Ovary (tissue), 9 donors: Measurements from ENCODE around the gene BLID. TPM values are rescaled to one million over a fixed set of nuclear protein-coding genes. Genes with fewer than 3 reads are reported as not detected.

Experiments used
- DNase-seq, 5 donors: peaks; one replicate each; pipeline ENCODE4 v3.0.0-alpha.2; 2019 to 2020
- H3K27ac ChIP-seq, 2 donors: fragments of 200-600 bp; one replicate each; pipeline versions ENCODE4 v1.5.1 to v1.8.0; 2019 to 2022
- H3K27me3 ChIP-seq: fragments of 200-600 bp; one replicate; pipeline ENCODE4 v1.8.0; 2022
- H3K36me3 ChIP-seq: fragments of 200-600 bp; sonication (generic); one replicate; pipeline ENCODE4 v1.5.1; 2019
- H3K4me1 ChIP-seq: one replicate; pipeline ENCODE4 v1.8.1; 2013; ENCODE audit warnings: mild to moderate bottlenecking, moderate library complexity; ENCODE audit not compliant: insufficient read depth
- H3K4me3 ChIP-seq: fragments of 200-600 bp; sonication (generic); one replicate; pipeline ENCODE4 v1.5.1; 2017
- H3K9me3 ChIP-seq, 2 donors: fragments of 200-600 bp in 1 of 2; sonication (generic) in 1 of 2; one replicate each; pipeline versions ENCODE4 v1.5.1 to v1.8.1; 2013 to 2019; ENCODE audit warnings: mild to moderate bottlenecking in 1 of 2, moderate library complexity in 1 of 2
- EP300 ChIP-seq: sonication (generic); formaldehyde crosslinking; IDR thresholded peaks from one replicate; pipeline ENCODE4 v1.6.1; 2017; ENCODE audit warnings: antibody characterized with exemption
- POLR2A ChIP-seq: fragments of 450-650 bp; IDR thresholded peaks from one replicate; pipeline ENCODE4 v1.6.1; 2017; ENCODE audit warnings: antibody characterized with exemption, mild to moderate bottlenecking, moderate library complexity
- WGBS, 3 donors: extraction: QIAGEN DNeasy Blood & Tissue Kit in 1 of 3; methylation state at CpG; one replicate each; pipeline versions ENCODE4 v1.1.5 to v1.1.7; 2013 to 2017; 5-methylcytosine and 5-hydroxymethylcytosine counted together
- intact Hi-C, 4 donors: fragments of 100-400 bp; cut with DNase I; formaldehyde crosslinking; loops; one replicate each; pipeline versions ENCODE4 v1.11.0 to v1.15.1; 2022 to 2023
- polyA plus RNA-seq, 2 donors: library from polyadenylated mRNA; stranded (reverse); fragments of 200-250 nt in 1 of 2; fragments of 350-450 nt in 1 of 2; fragmentation: Illumina TruSeq in 1 of 2; extraction: RNeasy Lipid Tissue Mini Kit (QIAGEN cat#74804) in 1 of 2; gene quantifications; one replicate each; pipeline ENCODE4 v1.2.3, GENCODE V29; 2013 to 2014
- total RNA-seq, 7 donors: library from RNA; depleted of rRNA in 2 of 7; stranded (reverse); fragments of >200 nt in 2 of 7; fragmentation: NEBNext Ultra II Directional in 3 of 7; extraction: Animal tissue kit (Norgen Biotek cat#: 25700) in 3 of 7; gene quantifications; one replicate each; pipeline versions ENCODE4 v1.1.0 to v1.2.4, GENCODE V29; 2016 to 2023
- TF ChIP-seq, protein P1 (sequence below), 3 donors: fragments of 450-650 bp in 2 of 3; fragments of 200-600 bp in 1 of 3; IDR thresholded peaks; one replicate each; pipeline versions ENCODE4 v1.5.1 to v1.8.0; 2016 to 2022; ENCODE audit warnings: antibody characterized with exemption in 3 of 3, mild to moderate bottlenecking in 1 of 3
- donor health status: DM: no; HTN: no; CAD: no; lungs with moderate emphysema.
- donor health status: DM: no; HTN: no; CAD: no.
- donor health status: Bipolar disorder and iron deficiency.
- donor health status: DM: yes; HTN: yes; CAD: no.
- donor health status: DM: no; HTN: no; CAD: no.
- donor health status: DM: yes; HTN: yes; CAD: no.

BLID gene
- total and polyA plus RNA-seq, 9 donors: 0.32 to 13.2 (median 3.7) TPM; not detected in 1

DNA sequence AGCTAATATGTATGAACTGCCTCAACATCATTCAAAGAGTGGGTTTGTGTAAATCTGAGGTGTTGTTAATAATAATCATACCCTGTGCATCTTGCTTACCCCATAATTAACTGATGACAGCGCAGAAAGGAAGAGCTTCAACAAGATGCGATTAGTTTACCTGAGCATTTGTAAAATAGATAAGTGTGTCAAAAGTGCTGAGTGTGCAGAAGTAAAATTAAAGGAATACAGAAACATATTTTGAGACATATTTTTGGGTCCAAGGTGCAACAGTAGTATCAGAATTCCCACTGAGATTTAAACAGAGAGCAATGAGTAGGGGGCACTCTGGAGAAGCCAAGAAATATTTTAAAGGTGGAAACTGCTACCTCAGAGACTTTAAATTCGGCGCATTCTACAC is 6.1 kb downstream of the BLID start:
- no peaks in the 10 kb centered on the region for H3K36me3 ChIP-seq
- H3K4me1 ChIP-seq: peaks cover 1% of the 10 kb centered on the region
- H3K27me3 ChIP-seq: no peaks in the 10 kb centered on the region
- no peak overlapping the region for H3K27ac ChIP-seq
- H3K4me3 ChIP-seq: no peak overlapping the region
- TF ChIP-seq EP300 (no peak), POLR2A (no peak)
- 93 to 100% (median 99%) methylated on average over 4 of the region's 4 CpGs for WGBS, 3 donors
- no peaks in the 10 kb centered on the region for H3K9me3 ChIP-seq
- DNase-seq: no peak
- intact Hi-C loops: loop anchor here in 1 of 4 donors (10.0 kb wide), 1 partner anchor 385 kb away; no protein-coding TSS in a partner anchor

DNA sequence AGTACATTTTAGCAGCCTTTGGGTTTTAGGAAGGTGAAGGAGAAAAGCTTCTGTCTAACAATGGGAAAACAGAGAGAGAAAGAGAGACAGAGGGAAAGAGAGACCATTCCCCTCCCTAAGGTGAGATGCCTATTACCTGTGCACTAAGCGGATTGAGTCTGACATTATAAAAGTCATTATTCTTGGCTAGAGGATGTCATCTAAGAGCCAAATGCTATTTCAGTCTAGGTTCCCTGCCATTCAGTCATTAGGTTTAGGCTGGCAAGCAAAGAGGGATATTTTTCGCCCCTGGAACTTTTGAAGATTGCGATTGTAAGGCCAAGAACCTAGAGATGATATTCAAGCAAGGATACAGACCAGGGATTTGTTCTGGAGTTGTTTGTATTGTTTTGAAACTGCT is 7.2 kb downstream of the BLID start:
- DNase-seq: no peak
- H3K4me3 ChIP-seq: no peak overlapping the region
- H3K36me3 ChIP-seq: no peaks in the 10 kb centered on the region
- no peaks in the 10 kb centered on the region for H3K27me3 ChIP-seq
- H3K27ac ChIP-seq: no peak overlapping the region
- TF ChIP-seq, protein P1, sequence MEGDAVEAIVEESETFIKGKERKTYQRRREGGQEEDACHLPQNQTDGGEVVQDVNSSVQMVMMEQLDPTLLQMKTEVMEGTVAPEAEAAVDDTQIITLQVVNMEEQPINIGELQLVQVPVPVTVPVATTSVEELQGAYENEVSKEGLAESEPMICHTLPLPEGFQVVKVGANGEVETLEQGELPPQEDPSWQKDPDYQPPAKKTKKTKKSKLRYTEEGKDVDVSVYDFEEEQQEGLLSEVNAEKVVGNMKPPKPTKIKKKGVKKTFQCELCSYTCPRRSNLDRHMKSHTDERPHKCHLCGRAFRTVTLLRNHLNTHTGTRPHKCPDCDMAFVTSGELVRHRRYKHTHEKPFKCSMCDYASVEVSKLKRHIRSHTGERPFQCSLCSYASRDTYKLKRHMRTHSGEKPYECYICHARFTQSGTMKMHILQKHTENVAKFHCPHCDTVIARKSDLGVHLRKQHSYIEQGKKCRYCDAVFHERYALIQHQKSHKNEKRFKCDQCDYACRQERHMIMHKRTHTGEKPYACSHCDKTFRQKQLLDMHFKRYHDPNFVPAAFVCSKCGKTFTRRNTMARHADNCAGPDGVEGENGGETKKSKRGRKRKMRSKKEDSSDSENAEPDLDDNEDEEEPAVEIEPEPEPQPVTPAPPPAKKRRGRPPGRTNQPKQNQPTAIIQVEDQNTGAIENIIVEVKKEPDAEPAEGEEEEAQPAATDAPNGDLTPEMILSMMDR (IDR thresholded peaks at IDR 0.05): no peak
- TF ChIP-seq EP300 (no peak), POLR2A (no peak)
- no peaks in the 10 kb centered on the region for H3K9me3 ChIP-seq
- intact Hi-C loops: loop anchor here in 1 of 4 donors (10.0 kb wide), 1 partner anchor 384 kb away; no protein-coding TSS in a partner anchor
- 96 to 99% (median 98%) methylated on average over 3 of the region's 3 CpGs for WGBS, 3 donors
- peaks cover 1% of the 10 kb centered on the region for H3K4me1 ChIP-seq

- no peak for TF ChIP-seq POLR2A
- TF ChIP-seq, protein P1 (IDR thresholded peaks at IDR 0.05): peak; percentile 11 to 41 (median 32)
- Histone ChIP-seq H3K36me3 (no peaks in the 10 kb centered on the region), H3K4me3 (no peak overlapping the region), H3K9me3 (no peaks in the 10 kb centered on the region), H3K27ac (no peak overlapping the region), H3K27me3 (no peaks in the 10 kb centered on the region), H3K4me1 (peaks cover 1% of the 10 kb centered on the region)
- whole genome bisulfite sequencing, 3 donors: 53 to 64% (median 61%) methylated on average over 3 of the region's 3 CpGs
- DNase-seq: peak in 1 of 5 donors; percentile 55
- intact Hi-C loops: loop anchor here in 1 of 4 donors (10.0 kb wide), 1 partner anchor 383 kb away; no protein-coding TSS in a partner anchor
Measured at GRCh38 chr11:122108192-122108799, 7.7 kb downstream of the BLID start.

GRCh38 chr11:122107566-122107965 is 8.4 kb downstream of the BLID start:
- no peak overlapping the region for H3K27ac ChIP-seq
- H3K4me3 ChIP-seq: no peak overlapping the region
- 71 to 79% (median 71%) methylated on average over 3 of the region's 3 CpGs for WGBS, 3 donors
- no peaks in the 10 kb centered on the region for H3K36me3 ChIP-seq
- no peaks in the 10 kb centered on the region for H3K9me3 ChIP-seq
- no peak for TF ChIP-seq POLR2A
- no peak for TF ChIP-seq EP300
- TF ChIP-seq, protein P1 (IDR thresholded peaks at IDR 0.05): no peak
- intact Hi-C loops: loop anchor here in 1 of 4 donors (10.0 kb wide), 1 partner anchor 383 kb away; no protein-coding TSS in a partner anchor
- no peak for DNase-seq
- no peaks in the 10 kb centered on the region for H3K27me3 ChIP-seq
- H3K4me1 ChIP-seq: peaks cover 1% of the 10 kb centered on the region

GRCh38 chr11:122107045-122107444 is 9.0 kb downstream of the BLID start:
- TF ChIP-seq EP300: no peak
- TF ChIP-seq, protein P1 (IDR thresholded peaks at IDR 0.05): no peak
- TF ChIP-seq POLR2A: no peak
- no peaks in the 10 kb centered on the region for H3K36me3 ChIP-seq
- no peaks in the 10 kb centered on the region for H3K9me3 ChIP-seq
- H3K27me3 ChIP-seq: no peaks in the 10 kb centered on the region
- no peak for DNase-seq
- no peak overlapping the region for H3K4me3 ChIP-seq
- intact Hi-C loops: loop anchor here in 1 of 4 donors (10.0 kb wide), 1 partner anchor 382 kb away; no protein-coding TSS in a partner anchor
- no peak overlapping the region for H3K27ac ChIP-seq
- no peaks in the 10 kb centered on the region for H3K4me1 ChIP-seq
- WGBS, 3 donors: 63 to 80% (median 68%) methylated on average over 3 of the region's 3 CpGs
